GM21381 (cell line): Measurements from ENCODE around the gene SCPEP1.

Experiments
- ATAC-seq: cut with Tn5 transposase; IDR thresholded peaks from one replicate; pipeline ENCODE4 v1.9.1; 2021; ENCODE audit warnings: mild to moderate bottlenecking, moderate library complexity; ENCODE audit not compliant: unreplicated experiment

The SCPEP1 gene

DNA sequence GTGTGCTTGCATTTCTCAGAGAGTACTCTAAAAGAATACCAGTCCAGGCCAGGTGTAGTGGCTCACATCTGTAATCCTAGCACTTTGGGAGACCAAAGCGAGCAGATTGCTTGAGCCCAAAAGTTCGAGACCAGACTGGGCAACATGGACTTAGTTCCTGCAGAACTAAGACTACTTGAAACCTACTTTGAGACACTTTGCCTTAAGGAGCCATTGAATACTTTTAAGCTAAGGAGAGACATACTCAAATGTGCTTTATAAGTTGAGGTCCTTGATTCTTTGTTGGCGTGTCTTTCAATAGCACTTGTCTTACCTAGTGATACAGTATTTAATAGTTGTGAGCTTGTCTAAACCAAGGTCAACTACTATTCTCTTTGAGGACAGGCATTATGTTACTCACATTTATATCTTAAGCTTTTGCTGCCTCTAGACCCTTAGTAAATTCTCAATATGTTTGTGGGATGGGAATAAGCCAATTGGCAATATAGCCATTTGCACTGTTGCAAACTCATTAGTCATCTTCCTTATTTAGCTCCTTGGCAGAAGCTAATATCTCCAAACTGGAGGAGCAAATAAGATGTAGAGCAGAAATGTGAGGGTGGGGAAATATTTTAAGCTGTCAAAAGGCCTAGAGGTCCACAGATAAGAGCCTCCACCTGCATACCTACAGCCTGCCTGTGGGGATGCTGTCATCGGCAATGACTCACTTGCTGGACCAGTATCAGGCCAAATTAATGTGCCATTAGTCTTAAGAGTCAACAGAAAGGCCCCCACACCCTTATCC, 16.3 kb downstream of the SCPEP1 start:
- no peak for ATAC-seq

GRCh38 chr17:56995766-56996165, 17.8 kb downstream of the SCPEP1 start:
- no peak for ATAC-seq

DNA sequence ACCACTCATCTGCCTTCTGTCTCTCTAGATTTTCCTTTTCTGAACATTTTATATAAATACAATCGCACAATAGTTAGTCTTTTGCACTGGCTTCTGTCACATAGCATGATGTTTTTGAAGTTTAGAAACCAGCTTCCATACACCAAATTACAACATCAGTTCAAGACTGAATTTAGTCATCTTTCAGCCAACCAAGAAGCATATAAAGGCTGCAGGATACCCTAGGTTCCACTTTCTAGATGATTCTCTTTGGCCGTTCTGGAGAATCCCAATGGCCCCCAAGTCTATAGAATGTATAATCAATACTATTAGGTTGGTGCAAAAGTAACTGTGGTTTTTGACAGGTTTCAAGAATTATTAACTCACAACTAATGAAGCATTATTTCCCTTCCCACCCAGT, 19.4 kb downstream of the SCPEP1 start:
- ATAC-seq = no peak

- no peak for ATAC-seq
Observed at GRCh38 chr17:57001541-57001940, 23.6 kb downstream of the SCPEP1 start.

- no peak for ATAC-seq
Observed at GRCh38 chr17:57002904-57003303, 25.0 kb downstream of the SCPEP1 start.

DNA sequence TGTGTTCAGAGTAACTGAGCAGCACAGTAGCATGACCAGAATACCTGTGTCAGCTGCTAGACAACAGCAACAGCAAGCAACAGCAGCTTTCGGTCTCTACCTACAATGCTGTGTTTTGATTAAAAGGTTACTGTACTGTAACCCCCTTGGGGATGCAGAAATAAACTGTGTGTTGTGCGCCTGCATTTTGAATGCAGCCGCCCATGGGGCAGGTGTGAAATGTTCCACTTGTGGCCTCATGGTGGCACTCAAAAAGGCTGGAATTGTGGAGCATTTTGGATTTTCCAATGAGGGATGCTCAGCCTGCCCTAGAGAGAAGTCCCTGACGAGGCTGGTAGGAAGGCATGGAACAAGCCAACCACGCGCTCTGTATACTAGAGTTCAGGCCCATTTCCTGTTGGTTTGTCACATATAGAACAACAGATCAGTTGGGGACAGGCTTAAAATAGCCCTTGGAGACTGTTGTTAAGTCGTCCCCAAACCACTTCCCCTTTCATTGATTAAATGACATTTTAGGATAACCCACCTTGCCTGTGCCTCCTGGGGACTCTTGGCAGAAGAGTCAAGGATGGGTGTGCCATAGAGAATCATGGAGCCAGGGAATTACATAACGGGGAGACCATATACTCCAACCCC, 27.1 kb downstream of the SCPEP1 start:
- peak; percentile 85 for ATAC-seq

GRCh38 chr17:57006040-57006439, 28.1 kb downstream of the SCPEP1 start:
- no peak for ATAC-seq

GRCh38 chr17:57008958-57009357, 31.0 kb downstream of the SCPEP1 start:
- no peak for ATAC-seq

DNA sequence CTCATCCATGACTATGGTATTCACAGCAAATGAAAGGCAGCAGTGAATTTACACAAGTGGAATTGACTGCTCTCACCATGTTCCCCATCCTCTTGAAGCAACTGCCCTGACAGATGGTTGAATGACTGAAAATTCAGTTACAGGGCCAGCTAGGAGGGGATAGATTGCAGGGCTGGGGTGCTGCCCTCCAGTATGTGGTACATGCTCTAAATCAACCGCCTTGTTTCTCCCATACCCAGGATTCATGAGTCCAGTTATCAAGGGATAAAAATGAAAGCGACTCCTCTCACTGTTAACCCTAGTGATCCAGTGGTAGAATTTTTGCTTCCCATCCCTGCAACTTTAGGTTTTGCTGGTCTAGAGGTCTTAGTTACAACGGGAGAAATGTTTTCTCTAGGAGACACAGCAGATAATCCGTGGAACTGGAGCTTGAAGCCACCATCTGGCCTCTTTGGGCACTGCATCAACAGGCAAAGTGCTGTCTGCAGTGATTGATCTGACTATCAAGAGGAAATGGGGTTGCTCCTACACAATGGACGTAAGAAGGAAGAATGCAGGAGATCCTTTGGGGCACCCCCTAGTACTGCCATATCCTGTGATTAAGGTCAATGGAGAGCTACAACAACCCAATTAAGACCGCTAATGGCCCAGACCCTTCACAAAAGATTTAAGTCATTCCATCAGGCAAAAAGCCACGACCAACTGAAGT, 32.0 kb downstream of the SCPEP1 start:
- no peak for ATAC-seq

- ATAC-seq = no peak
Observed at GRCh38 chr17:57010487-57010886, 32.6 kb downstream of the SCPEP1 start.

DNA sequence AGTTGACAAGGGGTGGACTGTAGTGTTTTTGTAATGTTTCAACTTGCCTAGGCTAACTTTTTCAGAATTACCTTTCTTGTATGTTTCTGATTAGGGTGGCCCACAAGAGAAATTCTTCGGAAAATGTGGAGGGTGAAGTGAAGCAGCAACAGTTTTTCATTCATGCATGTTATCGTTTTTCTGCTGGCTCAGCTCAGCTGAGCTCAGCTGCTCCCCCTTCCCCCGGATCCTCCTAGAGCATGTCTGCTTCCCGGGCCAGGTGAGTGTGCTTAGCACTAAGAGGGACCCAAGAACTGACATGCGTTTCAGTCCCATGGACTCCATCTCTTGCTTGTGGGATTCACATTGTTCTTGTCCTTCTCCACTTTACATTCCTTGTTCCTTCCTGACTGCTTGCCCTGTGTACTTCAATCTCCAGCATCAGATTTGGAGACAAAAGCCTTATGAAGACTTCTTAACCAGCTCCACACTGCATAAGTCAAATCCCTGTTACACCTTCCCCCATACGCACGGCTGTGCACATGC, 33.6 kb downstream of the SCPEP1 start:
- ATAC-seq = no peak

DNA sequence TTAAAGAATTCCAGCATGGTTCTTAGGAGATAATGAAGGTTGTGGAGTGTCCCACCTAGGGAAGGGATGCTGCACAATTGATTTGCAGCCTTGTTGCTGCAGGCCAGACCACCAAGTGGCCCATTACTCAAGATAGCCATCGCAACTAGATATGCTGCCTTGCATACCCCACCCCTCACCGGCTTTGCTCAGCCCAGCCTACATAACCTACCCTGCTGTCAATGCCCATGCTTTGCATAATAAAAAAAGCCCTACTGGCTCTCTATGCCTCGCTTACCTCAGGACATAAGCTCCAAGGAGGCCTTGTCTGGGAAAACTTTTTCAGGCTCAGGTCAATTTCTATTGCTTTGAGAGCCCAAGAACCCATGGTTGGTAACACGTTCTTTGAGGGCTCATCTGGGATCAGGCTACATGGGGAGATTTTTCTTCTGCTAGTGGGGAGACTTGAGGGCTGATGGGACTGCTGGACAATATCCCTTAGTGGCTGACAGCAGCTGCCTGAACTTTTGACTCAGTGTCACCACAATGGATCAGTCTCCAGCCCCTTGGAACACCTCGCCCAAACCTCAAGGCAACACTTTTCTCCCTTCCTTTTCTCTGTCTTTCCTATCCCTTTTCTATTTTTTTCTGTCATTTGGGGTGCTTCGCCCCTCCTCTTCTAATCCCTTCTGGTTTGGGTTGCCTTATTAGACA, 38.3 kb downstream of the SCPEP1 start:
- no peak for ATAC-seq

DNA sequence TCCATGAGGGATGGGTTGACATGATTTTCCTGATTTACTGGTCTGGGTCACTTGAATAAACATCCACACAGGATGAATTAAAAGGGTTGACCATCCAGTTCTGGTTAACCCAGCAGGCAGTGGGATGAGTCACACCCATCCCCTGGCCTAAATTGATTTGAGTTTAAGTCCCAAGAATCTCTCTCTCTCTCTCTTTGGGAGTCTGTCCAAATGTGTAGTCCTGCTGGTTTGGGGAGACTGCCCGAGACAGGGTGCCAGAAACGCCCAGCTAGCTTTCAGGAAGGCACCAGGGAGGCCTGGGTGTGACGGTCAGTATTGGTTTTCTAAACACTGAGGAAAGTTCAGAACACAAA, 38.8 kb downstream of the SCPEP1 start:
- ATAC-seq = no peak

DNA sequence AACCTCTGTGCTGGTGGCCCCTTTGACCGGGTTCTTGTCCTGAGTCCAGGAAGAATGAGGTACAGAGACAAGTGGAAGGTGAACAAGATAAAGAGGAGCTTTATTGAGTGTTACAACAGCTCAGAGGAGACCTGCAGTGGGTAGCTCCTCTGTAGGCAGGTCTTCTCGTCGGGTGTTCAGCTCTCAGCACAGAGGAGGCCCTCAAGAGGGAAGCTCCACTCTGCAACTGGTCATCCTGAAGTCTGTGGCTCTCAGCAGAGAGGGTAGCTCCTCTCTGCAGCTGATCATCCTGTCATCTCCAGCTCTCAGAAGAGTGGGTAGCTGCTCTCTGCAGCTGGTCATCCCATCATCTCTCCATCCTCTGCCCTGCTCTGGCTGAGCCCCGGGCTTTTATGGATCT, 39.7 kb downstream of the SCPEP1 start:
- ATAC-seq = no peak

GRCh38 chr17:57020208-57020607, 42.3 kb downstream of the SCPEP1 start:
- no peak for ATAC-seq

- ATAC-seq = no peak
Observed at GRCh38 chr17:57021226-57021940, 43.5 kb downstream of the SCPEP1 start.

- no peak for ATAC-seq
Observed at GRCh38 chr17:57025876-57026275, 47.9 kb downstream of the SCPEP1 start.

DNA sequence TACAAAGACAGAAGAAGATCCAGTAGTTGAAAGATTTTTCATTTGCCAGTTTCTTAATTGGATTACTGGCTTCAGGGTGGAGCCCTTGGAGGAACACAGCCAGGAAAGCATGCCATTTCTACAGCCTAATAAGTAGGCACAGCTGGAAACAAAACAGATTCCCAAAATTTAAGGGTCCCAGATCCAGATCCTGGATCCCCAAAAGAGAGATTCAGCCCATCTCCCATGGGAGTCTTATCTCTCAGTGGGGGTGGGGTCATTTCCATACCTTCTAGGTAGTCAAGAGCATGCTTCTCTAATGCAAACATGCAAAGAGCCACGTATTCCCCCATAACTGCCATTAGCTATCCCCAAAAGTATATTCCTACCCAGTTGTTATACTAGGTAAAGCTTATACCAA, 49.9 kb downstream of the SCPEP1 start:
- no peak for ATAC-seq

DNA sequence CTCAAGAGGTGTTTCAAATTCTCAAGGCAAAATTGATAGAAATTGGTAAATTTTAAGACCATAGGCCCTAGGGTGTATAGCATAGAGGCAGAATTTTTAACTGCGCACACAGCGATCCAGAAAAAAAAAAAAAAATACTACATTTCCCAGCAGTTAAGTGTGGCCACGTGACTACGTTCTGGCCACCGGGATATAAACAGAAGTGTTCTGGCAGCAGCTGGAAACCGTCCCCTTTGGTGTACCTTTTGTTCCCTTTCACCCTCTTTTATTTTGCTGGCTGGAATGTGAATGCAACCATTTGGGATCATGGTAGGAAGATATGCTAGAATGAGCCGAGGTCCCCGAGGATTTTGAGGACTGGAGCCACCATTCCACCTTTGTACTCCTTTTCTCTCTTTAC, 54.4 kb downstream of the SCPEP1 start:
- ATAC-seq = no peak

- no peak for ATAC-seq
Observed at GRCh38 chr17:57033296-57033695, 55.4 kb downstream of the SCPEP1 start.
